Parathyroid adenoma (tissue), 2 donors: ENCODE data around the gene SLC6A19.

Source experiments
- H2AFZ ChIP-seq: fragments of 300-600 bp; sonication (generic); one replicate; pipeline ENCODE4 v1.7.0; 2017; ENCODE audit warnings: antibody characterized with exemption, mild to moderate bottlenecking
- H3K27ac ChIP-seq: fragments of 300-600 bp; sonication (generic); one replicate; pipeline ENCODE4 v1.7.0; 2017
- H3K27me3 ChIP-seq: fragments of 300-600 bp; sonication (generic); one replicate; pipeline ENCODE4 v1.7.0; 2017; ENCODE audit warnings: low read length; ENCODE audit not compliant: control insufficient read depth, insufficient read depth
- H3K36me3 ChIP-seq: fragments of 300-600 bp; sonication (generic); one replicate; pipeline ENCODE4 v1.7.0; 2017; ENCODE audit warnings: low read length; ENCODE audit not compliant: control insufficient read depth, insufficient read depth
- H3K4me1 ChIP-seq: fragments of 300-600 bp; sonication (generic); one replicate; pipeline ENCODE4 v1.7.0; 2017; ENCODE audit warnings: control low read depth
- H3K4me2 ChIP-seq: fragments of 300-600 bp; sonication (generic); one replicate; pipeline ENCODE4 v1.7.0; 2017; ENCODE audit warnings: low read length
- H3K4me3 ChIP-seq: fragments of 300-600 bp; sonication (generic); one replicate; pipeline ENCODE4 v1.7.0; 2017; ENCODE audit warnings: low read depth, low read length
- H3K79me2 ChIP-seq: fragments of 300-600 bp; sonication (generic); one replicate; pipeline ENCODE4 v1.7.0; 2017; ENCODE audit warnings: control low read depth
- H3K9ac ChIP-seq: fragments of 300-600 bp; sonication (generic); one replicate; pipeline ENCODE4 v1.7.0; 2017; ENCODE audit warnings: mild to moderate bottlenecking
- H3K9me3 ChIP-seq: fragments of 300-600 bp; sonication (generic); one replicate; pipeline ENCODE4 v1.7.0; 2017; ENCODE audit warnings: low read length; ENCODE audit not compliant: control insufficient read depth
- CTCF ChIP-seq: fragments of 300-600 bp; sonication (generic); IDR thresholded peaks from one replicate; pipeline ENCODE4 v1.7.0; 2017; ENCODE audit warnings: antibody characterized with exemption, mild to moderate bottlenecking
- donor health status: primary hyperparathyroidism.

The SLC6A19 gene

GRCh38 chr5:1161833-1162229, 39.6 kb upstream of the SLC6A19 start:
- Histone ChIP-seq H3K36me3 (no peaks in the 10 kb centered on the region), H3K4me1 (peaks cover 8% of the 10 kb centered on the region), H3K9ac (no peak overlapping the region), H2AFZ (no peak overlapping the region), H3K4me2 (no peak overlapping the region), H3K4me3 (no peak overlapping the region), H3K79me2 (no peaks in the 10 kb centered on the region), H3K27me3 (peaks cover 4% of the 10 kb centered on the region), H3K9me3 (no peaks in the 10 kb centered on the region), H3K27ac (no peak overlapping the region)
- no peak for TF ChIP-seq CTCF

GRCh38 chr5:1162276-1162675, 39.1 kb upstream of the SLC6A19 start:
- Histone ChIP-seq H3K27me3 (peaks cover 3% of the 10 kb centered on the region), H3K27ac (no peak overlapping the region), H3K9ac (no peak overlapping the region)

GRCh38 chr5:1162751-1163150, 38.6 kb upstream of the SLC6A19 start:
- peaks cover 8% of the 10 kb centered on the region for H3K4me1 ChIP-seq
- H3K27me3 ChIP-seq = peaks cover 3% of the 10 kb centered on the region
- no peaks in the 10 kb centered on the region for H3K9me3 ChIP-seq
- H3K9ac ChIP-seq = no peak overlapping the region
- H3K4me3 ChIP-seq = no peak overlapping the region
- no peak for TF ChIP-seq CTCF
- no peak overlapping the region for H2AFZ ChIP-seq
- H3K36me3 ChIP-seq = no peaks in the 10 kb centered on the region
- no peak overlapping the region for H3K4me2 ChIP-seq
- H3K79me2 ChIP-seq = no peaks in the 10 kb centered on the region
- no peak overlapping the region for H3K27ac ChIP-seq

More at GRCh38 chr5:1162276-1162675, 39.1 kb upstream of the SLC6A19 start:
- H3K9me3 ChIP-seq = no peaks in the 10 kb centered on the region
- peaks cover 8% of the 10 kb centered on the region for H3K4me1 ChIP-seq
- no peak overlapping the region for H2AFZ ChIP-seq
- H3K4me3 ChIP-seq = no peak overlapping the region
- no peak overlapping the region for H3K4me2 ChIP-seq
- no peak for TF ChIP-seq CTCF
- no peaks in the 10 kb centered on the region for H3K79me2 ChIP-seq
- H3K36me3 ChIP-seq = no peaks in the 10 kb centered on the region

GRCh38 chr5:1163366-1163765, 38.0 kb upstream of the SLC6A19 start:
- Histone ChIP-seq H3K4me2 (no peak overlapping the region), H3K4me3 (no peak overlapping the region), H3K9ac (no peak overlapping the region), H3K27me3 (peaks cover 3% of the 10 kb centered on the region), H3K36me3 (no peaks in the 10 kb centered on the region), H3K27ac (no peak overlapping the region), H3K79me2 (no peaks in the 10 kb centered on the region), H2AFZ (no peak overlapping the region), H3K4me1 (peaks cover 8% of the 10 kb centered on the region), H3K9me3 (no peaks in the 10 kb centered on the region)
- TF ChIP-seq CTCF = no peak

- Histone ChIP-seq H3K4me3 (no peak overlapping the region), H3K4me2 (no peak overlapping the region)
- no peak for TF ChIP-seq CTCF
Measured at GRCh38 chr5:1163879-1164278, 37.5 kb upstream of the SLC6A19 start.

More at GRCh38 chr5:1163879-1164278, 37.5 kb upstream of the SLC6A19 start:
- Histone ChIP-seq H3K4me1 (peaks cover 8% of the 10 kb centered on the region), H2AFZ (no peak overlapping the region), H3K27ac (no peak overlapping the region), H3K79me2 (no peaks in the 10 kb centered on the region), H3K9ac (no peak overlapping the region), H3K27me3 (peaks cover 3% of the 10 kb centered on the region), H3K9me3 (no peaks in the 10 kb centered on the region), H3K36me3 (no peaks in the 10 kb centered on the region)
